HG03432 (cell line): ENCODE measurements around the gene GALNT8.
"Not testable (repeated sequence)": the region's sequence is repeated elsewhere in the genome, so short reads cannot be mapped to it uniquely, and the experiment has no call there.

Experiments
- ATAC-seq: cut with Tn5 transposase; IDR thresholded peaks from one replicate; pipeline ENCODE4 v1.9.1; 2021; ENCODE audit warnings: mild to moderate bottlenecking, moderate library complexity; ENCODE audit not compliant: unreplicated experiment

Gene GALNT8, protein sequence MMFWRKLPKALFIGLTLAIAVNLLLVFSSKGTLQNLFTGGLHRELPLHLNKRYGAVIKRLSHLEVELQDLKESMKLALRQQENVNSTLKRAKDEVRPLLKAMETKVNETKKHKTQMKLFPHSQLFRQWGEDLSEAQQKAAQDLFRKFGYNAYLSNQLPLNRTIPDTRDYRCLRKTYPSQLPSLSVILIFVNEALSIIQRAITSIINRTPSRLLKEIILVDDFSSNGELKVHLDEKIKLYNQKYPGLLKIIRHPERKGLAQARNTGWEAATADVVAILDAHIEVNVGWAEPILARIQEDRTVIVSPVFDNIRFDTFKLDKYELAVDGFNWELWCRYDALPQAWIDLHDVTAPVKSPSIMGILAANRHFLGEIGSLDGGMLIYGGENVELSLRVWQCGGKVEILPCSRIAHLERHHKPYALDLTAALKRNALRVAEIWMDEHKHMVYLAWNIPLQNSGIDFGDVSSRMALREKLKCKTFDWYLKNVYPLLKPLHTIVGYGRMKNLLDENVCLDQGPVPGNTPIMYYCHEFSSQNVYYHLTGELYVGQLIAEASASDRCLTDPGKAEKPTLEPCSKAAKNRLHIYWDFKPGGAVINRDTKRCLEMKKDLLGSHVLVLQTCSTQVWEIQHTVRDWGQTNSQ

DNA sequence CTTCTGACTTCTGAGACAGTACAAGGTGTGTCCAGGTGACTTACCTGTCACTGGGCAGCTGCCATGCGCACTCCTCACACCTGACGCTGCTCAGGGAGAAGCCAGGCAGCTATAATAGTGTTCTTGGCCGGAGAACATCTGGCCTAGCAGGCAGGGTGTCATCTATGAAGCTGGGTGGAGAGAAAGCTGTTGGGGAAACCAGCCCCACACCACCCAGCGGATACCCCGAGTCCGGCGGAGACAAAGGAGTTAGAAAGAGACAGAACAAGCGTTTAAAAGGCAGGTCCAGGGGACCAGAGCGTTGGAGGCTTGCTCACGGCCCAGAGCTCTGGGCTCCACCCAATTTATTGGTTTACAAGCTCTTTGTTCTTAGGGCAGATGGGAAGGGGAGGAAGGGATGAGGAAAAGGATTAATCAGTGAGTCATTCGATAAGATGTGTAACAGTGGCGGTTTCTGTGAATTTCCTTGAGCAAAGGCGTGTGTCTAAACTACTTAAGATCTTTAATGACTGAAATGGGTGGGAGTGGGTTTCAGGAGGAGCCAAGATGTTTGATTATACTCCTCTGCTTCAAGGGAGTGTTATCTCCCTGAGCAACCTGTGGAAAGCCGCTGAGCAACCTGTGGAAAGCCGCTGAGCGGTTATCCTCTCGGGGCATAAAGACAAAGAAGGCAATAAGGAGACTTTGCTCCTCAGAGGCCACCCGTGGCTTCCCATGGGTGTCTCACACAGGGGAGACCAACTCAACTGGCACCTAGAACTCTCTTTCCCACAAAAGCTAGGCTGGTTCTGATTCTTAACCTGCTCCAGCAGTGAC, at the start of gene GALNT8:
Gene GALNT8 (plus strand): TSS at position 580 of the 816 bp plus-strand sequence. CDS start 278 bp downstream, outside the sequence.
- no peak for ATAC-seq

DNA sequence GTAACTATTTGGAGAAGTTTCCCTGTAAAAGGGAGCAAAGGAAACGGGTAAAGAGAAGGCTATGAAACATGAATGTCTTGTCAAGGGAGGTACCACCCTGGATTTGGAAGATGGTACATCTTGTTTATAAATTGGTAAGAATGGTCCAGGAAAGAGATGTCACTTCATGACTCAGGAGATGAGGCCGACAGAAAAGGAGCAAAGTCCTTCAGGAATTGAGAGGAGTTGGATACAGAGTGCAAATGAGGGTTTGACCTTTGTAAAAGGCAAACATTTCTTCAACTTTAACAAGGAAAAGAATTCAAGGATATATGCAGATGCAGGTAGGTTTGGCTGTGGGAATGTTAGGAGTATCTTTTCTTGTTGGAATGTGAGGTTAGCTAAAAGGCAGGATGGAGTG, 40.5 kb upstream of the GALNT8 start:
- ATAC-seq: no peak

DNA sequence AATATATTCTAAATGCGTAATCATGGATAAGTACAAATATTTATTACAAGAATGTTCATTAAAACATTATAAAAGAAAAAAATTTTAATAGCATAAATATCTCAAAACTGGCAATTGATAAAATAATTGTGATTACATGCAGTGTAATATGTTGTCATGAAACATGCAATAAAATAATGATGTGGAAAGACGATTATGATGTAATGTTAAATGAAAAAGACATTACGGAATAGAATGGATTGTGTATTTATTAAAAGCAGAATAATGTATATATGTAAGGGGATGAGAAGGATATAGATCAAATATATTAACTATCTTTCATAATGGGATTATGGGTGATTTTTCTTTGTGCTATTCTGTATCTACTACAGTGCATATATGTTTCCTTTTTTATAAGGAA, 38.5 kb upstream of the GALNT8 start:
- ATAC-seq: no peak

DNA sequence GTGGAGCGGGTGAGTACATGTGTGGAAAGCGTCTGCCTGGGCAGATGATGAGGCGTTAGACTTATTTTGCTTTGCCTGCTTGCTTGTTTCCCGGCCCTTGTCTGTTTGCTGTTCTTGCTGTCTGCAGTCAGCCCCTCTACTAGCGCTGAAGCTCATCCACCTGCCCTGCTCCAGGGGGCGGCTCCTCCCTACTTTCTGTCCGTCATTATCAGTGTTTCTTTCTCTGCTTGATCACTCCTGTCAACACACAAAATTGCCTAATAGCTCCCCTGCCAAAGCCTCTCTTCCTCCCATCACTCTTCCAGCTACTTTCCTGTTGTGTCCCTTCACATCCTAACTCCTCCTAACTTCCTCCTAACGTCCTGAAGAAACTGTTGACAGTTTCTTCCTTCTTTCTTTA, 34.9 kb upstream of the GALNT8 start:
- no peak for ATAC-seq

DNA sequence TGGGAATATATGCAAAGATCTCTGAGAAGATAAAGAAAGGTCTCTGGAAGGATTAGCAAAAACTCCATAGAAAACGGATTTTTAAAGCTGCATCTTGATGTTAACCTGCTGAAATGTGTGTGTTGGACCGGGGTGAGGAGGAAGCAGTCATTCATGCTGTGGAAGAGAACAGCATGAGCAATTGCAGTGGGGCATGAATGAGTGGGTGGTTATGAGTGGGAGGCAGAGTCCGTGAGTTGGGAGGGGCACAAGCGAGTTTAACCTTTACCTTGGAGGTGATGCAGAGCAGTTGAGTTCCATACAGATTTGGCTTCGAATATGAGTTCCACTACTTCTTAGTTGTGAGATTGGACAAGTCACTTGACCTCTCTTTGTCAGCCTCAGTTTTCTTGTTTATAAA, 29.4 kb upstream of the GALNT8 start:
- no peak for ATAC-seq

DNA sequence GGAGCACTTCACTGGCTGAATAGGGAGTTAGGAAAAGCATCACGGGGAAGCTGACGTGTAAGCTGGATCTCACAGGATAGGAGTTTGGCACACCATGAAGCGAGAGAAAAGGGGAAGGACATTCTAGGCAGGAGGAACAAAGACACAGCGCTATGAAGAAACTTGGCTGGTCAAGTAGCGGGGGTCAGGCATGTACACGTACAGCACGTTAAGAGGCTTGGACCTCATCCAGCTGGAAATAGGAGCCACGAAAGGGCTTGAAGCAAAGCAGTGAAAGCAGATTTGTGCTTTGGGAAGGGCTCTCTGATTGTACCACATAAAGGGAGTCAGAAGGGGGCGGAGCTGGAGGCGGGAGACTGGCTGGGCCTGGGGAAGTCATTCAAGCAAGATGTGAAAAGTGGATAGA, 19.6 kb upstream of the GALNT8 start:
- no peak for ATAC-seq

DNA sequence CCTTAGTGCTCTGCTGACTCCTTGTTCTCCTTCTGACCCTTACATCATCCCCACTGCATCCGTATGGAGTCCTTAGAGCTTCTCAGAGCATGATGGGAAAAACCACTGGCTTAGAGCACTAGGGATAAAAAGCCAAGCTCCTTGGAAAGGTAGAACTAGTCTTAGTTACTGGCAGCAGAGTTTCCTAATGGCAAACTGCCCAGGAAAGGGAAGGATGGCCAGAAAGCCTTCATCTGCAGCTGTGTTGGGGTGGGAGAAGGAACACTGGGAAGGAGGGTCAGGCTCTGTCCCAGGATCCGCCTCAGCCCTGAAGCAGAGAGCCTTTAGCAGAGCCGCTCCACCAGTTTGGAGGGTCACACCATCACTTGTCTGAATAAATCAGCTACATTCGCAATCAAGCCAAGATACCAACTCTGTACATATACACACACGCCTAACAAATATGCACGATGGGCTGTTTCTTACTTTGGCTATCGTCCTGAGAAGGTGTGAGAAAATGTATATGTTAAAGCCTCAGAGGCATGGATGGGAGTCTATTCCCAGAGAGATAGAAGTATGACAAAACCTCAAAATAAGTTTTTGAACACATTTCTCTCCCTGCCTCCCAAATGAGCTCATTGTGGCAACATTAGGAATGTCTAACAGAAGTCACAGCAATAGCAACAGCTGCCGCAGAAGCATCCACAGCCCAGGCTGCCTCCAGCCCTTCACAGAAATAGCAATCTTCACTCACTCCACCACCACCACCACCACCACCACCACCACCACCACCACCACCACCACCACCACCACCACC, 18.6 kb upstream of the GALNT8 start:
- ATAC-seq: no peak

DNA sequence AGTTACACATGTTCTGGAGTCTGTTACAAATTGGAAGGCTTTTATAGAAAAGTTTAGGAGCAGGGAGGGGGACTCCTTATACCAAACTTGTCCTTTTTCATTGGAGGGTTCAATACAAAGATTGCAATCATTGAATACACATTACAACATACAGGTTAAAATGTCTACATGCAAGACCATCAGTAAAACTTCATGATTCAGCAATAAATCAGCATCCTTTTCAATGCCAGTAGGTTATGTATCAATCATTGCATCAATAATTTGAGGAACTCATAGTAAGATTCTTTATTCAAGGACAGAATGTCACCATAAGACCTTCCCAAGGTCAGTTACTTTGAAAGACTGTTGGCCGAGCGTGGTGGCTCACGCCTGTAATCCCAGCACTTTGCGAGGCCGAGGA, 16.5 kb upstream of the GALNT8 start:
- no peak for ATAC-seq

DNA sequence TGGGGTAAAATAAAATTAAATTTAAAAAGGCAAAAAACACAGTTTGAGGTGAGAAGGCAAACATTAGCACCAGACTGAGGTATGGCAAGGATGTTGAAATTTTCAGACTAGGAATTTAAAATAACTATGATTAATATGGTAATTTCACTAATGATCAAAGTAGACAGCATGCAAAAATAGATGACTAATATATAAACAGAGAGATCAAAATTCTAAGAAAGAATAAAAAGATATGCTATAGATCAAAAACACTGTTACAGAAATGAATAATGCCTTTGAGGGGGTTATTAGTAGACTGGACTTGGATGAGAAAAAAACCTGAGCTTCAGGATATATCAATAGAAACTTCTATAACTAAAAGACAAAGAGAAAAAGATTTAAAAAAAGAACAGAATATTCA, 14.4 kb upstream of the GALNT8 start:
- no peak for ATAC-seq

DNA sequence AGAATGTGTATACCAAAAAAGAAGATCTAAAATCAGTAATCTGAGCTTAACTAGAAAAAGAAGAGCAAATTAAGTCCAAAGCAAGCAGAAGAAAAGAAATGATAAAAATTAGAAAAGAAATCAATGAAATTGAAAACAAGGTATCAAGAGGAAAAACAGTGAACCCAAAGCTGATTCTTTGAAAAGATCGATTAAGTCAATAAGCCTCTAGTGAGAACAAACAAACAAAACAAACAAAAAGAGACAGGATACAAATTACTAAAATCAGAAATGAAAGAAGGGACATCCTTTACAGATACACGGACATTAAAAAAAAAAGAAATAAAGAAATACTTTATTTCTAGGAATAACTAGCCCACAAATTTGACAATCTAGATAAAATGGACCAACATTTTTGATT, 12.9 kb upstream of the GALNT8 start:
- no peak for ATAC-seq

DNA sequence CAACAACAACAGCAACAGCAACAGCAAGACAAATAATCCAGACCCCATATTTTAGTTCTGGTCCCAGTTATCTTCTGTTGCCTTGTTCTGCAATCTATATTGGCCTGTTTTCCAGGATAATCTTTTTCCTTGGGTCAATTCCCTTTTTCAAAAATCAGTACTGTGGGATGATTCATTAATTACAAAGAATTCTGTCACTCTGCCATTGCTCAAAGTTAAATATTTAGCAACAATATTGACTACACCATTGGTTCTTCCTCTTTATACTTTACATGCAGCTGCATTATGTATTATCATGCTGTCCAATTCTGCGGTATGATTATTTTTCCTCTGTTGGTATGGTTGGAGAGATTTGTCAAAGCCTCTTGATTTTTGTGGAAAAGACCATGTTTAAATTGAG, 10.1 kb upstream of the GALNT8 start:
- ATAC-seq: no peak

DNA sequence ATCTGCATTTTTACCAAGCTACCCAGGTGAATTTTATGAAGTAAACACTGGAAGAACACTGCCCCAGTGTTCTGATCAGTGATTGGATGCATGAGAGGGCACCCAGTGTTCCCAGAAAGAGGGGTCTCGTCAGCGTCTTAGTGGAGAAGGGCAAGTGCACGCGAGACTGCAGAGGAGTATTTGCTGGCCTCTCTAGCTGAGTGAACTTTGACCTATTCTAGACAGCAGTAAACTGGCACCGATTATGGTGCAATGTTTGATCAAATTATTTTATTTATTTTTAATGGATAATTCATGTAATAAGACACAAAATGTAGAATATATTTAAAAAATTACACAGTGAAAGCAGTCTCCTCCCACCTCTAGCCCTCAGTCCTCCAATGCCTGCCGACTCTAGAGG, 5.3 kb upstream of the GALNT8 start:
- no peak for ATAC-seq

DNA sequence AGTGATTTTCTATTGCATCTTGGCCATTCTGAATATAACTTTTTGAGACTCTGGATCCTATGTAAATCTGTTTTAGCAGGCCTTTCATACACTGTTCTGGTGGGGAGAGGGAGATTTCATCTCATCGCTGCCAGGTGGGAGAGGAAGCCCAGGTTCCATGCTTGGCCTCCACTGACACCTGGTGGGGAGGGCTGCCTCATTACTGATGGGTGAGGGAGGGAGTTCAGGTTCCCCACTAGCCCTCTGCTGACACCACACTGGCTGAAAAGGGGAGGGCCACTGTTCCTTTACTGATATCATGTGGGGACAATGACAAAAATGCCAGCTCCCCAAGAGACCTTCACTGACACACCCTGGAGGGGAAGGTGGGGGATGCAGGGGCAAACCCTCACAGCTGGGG, 2.4 kb upstream of the GALNT8 start:
- no peak for ATAC-seq

DNA sequence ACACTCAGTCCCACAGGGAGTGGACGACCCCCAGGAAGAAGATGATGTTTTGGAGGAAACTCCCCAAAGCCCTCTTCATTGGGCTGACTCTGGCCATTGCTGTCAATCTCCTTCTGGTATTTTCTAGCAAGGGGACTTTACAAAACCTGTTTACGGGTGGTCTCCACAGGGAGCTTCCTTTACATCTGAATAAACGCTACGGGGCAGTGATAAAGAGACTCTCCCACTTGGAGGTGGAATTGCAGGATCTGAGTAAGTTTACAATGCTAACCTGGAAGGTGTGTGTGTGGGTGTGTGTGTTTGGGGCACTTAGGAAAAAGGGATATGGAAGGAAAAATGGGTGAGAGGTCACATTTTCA, 416 bp downstream of the GALNT8 start:
- ATAC-seq: no peak

DNA sequence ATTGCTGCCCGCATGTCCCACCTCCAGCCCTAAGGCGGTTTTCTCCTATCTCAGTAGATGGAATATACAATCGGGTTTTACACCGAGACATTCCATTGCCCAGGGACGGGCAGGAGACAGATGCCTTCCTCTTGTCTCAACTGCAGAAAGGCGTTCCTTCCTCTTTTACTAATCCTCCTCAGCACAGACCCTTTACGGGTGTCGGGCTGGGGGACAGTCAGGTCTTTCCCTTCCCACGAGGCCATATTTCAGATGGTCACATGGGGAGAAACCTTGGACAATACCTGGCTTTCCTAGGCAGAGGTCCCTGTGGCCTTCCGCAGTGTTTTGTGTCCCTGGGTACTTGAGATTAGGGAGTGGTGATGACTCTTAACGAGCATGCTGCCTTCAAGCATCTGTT, 1.4 kb downstream of the GALNT8 start:
- ATAC-seq: not testable (repeated sequence)

DNA sequence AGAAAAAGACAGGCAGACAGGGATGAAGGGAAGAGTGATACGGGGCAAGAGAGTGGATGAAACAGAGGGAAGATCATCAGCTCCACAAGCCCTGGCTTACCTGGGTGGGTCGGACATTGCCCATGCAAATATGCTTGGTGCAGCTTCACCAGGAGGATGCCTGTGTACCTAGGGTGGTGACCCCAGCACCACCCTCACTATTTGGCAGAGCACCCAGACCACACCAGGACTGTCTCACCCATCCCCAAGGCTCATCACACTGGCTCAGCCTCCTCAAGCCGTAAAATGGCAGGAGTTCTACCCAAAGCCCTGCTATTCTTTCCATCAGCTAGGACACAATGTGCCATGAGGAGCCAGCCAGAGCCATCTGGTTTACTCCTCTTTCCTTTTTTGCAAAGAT, 3.0 kb downstream of the GALNT8 start:
- no peak for ATAC-seq

DNA sequence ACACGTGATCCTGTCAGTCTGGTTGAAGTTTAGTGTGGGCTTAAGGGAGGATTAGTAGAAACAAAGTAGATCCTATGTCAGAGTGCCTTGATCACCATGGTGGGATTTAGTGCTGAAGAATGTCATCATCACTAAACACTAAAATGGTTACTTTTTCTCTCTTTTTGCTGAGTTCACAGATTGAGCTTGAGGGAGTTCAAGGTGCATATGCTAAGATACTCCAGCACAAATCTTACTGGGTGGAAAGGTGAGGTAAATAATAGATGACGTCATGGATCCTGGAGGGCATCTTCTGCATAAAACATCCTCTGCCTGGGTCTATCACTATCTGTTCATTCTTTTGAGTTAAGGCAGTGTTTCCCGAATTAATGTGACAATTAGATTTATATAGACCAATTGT, 4.9 kb downstream of the GALNT8 start:
- no peak for ATAC-seq

DNA sequence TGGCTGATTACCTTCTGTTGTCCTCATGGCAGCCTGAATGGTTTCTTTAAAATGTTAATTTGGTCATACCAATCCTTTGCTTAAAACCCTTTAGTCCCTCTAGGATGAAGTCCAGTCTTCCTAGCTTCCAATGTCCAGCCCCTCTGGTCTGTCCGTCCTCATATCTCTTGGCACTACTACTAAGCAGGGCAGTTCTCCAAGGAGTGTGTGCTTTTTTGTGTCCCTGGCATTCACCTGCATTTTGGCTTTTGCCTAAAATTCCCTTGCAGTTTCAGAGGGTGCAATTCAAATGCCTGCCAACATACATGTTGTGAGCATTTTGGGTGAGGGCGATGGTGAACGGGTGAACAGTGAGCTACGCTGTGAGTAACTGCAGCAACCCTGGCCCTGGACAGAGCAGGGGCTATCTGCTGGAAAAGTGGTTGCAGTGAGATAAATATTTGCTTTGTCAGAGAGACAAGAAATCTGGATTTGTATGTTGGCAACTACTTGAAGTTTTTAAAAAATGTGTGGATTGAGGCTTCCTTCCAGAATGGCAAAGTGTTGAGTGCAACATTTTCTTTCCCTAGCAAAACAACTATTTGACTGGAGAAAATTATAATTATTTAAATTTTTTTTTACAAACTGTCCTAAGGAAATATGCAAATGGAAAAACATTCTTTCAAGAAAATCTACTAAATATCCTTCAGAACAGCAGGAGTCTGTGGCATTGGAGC, 14.6 kb downstream of the GALNT8 start:
- no peak for ATAC-seq

DNA sequence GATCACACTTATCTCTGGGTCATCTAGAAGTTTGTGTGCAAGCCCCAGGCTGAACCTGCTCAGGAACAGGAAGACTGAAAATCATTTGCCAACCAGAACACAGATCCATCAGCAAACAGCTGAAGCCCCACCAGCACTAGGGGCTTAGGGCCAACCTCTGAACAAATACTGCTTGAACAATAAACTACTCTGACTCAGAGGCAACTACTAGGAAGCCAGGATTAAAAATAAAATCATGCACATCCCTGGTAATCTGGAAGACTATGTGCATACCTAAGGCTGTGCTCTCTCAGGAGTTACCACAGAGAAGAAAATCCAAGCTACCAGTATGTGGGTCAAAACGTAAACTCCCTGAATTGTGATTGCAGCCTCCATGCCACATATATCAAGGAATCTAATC, 15.9 kb downstream of the GALNT8 start:
- ATAC-seq: no peak

DNA sequence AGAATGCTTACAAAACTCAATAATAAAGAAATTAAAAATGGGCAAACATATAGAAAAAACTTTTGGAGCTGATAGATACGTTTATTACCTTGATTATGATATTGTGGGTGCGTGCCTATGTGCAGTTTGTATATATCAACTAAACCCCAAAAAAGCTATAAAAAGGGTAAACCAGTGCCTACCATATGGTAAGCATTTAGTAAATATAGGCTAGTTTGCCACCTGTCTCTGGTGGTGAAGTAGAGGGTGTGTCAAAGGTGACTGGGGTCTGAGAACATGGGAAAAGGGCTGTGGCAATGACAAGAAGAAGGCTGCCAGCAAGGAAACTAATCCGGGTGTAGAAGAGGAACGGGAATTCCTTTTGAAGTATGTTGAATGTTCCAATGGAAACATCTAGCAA, 18.3 kb downstream of the GALNT8 start:
- ATAC-seq: no peak
